Osteocyte (in vitro differentiated cells): ENCODE measurements around the gene NPTX1. TPM values are rescaled to one million over a fixed set of nuclear protein-coding genes. Genes with fewer than 3 reads are reported as not detected.

Source experiments
- DNase-seq: peaks from one replicate; pipeline ENCODE4 v3.0.0; 2021; ENCODE audit warnings: mixed read lengths; ENCODE audit not compliant: unreplicated experiment; ENCODE audit errors: extremely low spot score
- H3K27ac Mint-ChIP-seq: one replicate; pipeline ENCODE4 v1.8.0; 2021; ENCODE audit warnings: mild to moderate bottlenecking, mixed read lengths; ENCODE audit not compliant: unreplicated experiment
- H3K27me3 Mint-ChIP-seq: one replicate; pipeline ENCODE4 v1.8.0; 2021; ENCODE audit warnings: mixed read lengths; ENCODE audit not compliant: unreplicated experiment
- H3K36me3 Mint-ChIP-seq: one replicate; pipeline ENCODE4 v1.8.0; 2021; ENCODE audit warnings: mixed read lengths; ENCODE audit not compliant: unreplicated experiment
- H3K4me1 Mint-ChIP-seq: one replicate; pipeline ENCODE4 v1.8.0; 2021; ENCODE audit warnings: mixed read lengths; ENCODE audit not compliant: unreplicated experiment
- H3K4me3 Mint-ChIP-seq: one replicate; pipeline ENCODE4 v1.8.0; 2021; ENCODE audit warnings: mild to moderate bottlenecking, moderate library complexity, mixed read lengths; ENCODE audit not compliant: unreplicated experiment
- H3K9me3 Mint-ChIP-seq: one replicate; pipeline ENCODE4 v1.8.0; 2021; ENCODE audit warnings: mixed read lengths; ENCODE audit not compliant: unreplicated experiment
- total RNA-seq: library from RNA; stranded (reverse); gene quantifications from 2 replicates; pipeline ENCODE4 v1.2.1, GENCODE V29; 2021
- TF ChIP-seq, protein P1 (sequence below): fragments of 200-600 bp; sonication (generic); IDR thresholded peaks from 2 replicates; pipeline ENCODE4 v1.5.0; 2021; ENCODE audit warnings: antibody characterized with exemption, mild to moderate bottlenecking, moderate library complexity

The NPTX1 gene
- total RNA-seq, 1 donor from 2014 or later = 2.8 TPM

DNA sequence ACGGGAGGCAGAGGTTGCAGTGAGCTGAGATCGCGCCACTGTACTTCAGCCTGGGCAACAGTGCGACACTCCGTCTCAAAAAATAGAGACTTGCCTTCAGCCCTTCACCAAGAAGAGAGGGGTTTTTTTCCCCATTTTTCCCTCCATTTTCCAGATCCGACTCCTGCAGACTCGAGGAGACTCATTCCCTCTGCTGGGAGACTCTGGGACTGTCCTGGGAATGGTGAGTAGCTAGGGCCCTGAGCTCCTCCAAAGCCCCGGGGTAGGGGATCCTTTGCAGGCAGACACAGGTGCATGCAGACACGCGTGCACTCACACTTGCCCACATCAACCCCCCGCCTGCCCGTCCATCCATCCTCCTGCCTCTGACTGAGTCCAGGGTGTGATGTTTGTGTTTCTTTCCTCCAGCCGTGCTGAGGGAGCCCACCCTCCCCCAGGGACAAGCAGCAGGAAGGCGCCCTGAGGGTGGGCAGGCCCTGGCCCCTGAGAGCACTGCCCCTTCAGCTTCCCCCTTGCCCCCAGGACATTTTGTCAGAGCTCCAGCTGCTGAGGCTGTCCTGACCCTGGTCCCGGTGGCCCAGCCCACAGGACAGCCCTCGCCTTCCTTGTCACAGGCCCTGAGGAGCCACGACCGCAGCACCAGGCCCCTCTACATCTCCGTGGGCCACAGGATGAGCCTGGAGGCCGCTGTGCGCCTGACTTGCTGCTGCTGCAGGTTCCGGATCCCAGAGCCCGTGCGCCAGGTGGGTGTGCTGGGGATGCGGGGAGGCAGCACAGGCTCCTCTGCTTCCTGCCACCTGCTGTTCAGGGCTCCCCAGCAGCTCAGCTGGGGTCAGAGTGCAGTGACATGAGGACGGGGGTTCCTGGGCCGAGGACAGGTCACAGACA is 51.3 kb downstream of the NPTX1 start:
- Mint-ChIP-seq H3K27me3 (no peaks in the 10 kb centered on the region), H3K4me1 (peaks cover 4% of the 10 kb centered on the region), H3K36me3 (peaks cover under 1% of the 10 kb centered on the region), H3K9me3 (no peaks in the 10 kb centered on the region), H3K27ac (no peak overlapping the region), H3K4me3 (no peak overlapping the region)
- TF ChIP-seq, protein P1, sequence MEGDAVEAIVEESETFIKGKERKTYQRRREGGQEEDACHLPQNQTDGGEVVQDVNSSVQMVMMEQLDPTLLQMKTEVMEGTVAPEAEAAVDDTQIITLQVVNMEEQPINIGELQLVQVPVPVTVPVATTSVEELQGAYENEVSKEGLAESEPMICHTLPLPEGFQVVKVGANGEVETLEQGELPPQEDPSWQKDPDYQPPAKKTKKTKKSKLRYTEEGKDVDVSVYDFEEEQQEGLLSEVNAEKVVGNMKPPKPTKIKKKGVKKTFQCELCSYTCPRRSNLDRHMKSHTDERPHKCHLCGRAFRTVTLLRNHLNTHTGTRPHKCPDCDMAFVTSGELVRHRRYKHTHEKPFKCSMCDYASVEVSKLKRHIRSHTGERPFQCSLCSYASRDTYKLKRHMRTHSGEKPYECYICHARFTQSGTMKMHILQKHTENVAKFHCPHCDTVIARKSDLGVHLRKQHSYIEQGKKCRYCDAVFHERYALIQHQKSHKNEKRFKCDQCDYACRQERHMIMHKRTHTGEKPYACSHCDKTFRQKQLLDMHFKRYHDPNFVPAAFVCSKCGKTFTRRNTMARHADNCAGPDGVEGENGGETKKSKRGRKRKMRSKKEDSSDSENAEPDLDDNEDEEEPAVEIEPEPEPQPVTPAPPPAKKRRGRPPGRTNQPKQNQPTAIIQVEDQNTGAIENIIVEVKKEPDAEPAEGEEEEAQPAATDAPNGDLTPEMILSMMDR = peak; percentile 5
- DNase-seq = no peak

- DNase-seq = no peak
- Mint-ChIP-seq H3K9me3 (no peaks in the 10 kb centered on the region), H3K36me3 (peaks cover 9% of the 10 kb centered on the region), H3K4me1 (peaks cover 4% of the 10 kb centered on the region), H3K27ac (no peak overlapping the region), H3K27me3 (no peaks in the 10 kb centered on the region), H3K4me3 (no peak overlapping the region)
- TF ChIP-seq, protein P1 = no peak
These were observed 52.1 kb downstream of the NPTX1 start for GRCh38 chr17:80424261-80424660.

DNA sequence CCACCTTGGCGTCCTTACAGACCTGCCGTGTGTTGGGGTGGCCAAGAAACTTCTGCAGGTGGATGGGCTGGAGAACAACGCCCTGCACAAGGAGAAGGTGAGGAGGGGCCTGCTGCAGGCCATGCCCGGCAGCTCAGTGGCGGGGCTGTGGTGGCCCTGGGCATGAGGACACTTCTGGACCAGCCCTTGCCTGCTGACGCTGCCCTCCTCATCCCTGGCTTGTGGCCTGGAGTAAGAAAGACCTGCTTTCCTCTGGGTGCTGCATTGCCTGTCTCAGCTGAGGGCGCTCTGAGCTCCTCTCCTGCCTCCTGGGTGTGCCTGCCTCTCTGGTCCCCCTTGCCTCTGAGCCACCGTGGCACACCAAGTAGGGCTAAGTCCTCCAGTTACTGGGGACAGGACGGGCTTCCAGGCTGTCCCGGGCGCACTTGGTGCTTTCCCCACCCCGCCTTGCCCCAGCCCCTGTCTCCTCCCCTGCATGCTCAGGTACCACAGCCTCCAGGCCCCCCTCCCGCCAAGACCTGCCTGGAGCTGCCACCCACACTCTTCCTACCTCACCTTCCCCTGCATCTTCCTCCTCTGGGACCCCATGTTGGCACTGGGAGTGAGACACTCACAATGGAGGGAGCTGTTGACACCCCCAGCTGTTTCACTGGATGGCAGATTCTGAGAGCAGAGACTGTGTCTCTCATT is 52.7 kb downstream of the NPTX1 start:
- Mint-ChIP-seq H3K4me3 (no peak overlapping the region), H3K27me3 (no peaks in the 10 kb centered on the region), H3K4me1 (peaks cover 4% of the 10 kb centered on the region), H3K9me3 (no peaks in the 10 kb centered on the region), H3K27ac (no peak overlapping the region), H3K36me3 (peaks cover 9% of the 10 kb centered on the region)
- DNase-seq = no peak
- TF ChIP-seq, protein P1 = no peak

- Mint-ChIP-seq H3K4me3 (no peak overlapping the region), H3K27me3 (no peaks in the 10 kb centered on the region), H3K27ac (no peak overlapping the region), H3K36me3 (peaks cover 11% of the 10 kb centered on the region), H3K4me1 (peaks cover 4% of the 10 kb centered on the region), H3K9me3 (no peaks in the 10 kb centered on the region)
- DNase-seq = no peak
- TF ChIP-seq, protein P1 = no peak
These were observed 53.4 kb downstream of the NPTX1 start for GRCh38 chr17:80422981-80423380.

DNA sequence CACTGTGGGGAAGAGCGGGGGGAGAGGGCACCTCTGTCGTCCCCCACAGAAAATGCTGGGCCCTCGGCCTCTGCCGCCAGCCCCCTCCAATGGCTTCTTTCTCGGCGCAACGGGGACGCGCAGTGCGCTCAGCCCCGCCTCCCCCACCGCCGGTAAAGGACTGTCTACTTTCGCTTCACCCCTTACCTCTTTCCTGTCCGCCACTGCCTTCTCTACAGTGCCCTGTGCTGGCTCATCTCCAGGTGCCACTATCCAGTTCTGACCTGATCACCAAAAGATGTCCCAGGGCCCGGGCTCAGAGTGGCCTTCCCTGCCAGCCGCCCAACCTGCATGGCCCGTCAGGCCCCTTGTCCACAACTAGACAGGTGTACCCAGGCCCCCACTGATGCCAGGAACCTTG is 54.1 kb downstream of the NPTX1 start:
- no peaks in the 10 kb centered on the region for H3K27me3 Mint-ChIP-seq
- DNase-seq = no peak
- H3K36me3 Mint-ChIP-seq = peaks cover 13% of the 10 kb centered on the region
- H3K4me3 Mint-ChIP-seq = no peak overlapping the region
- H3K9me3 Mint-ChIP-seq = no peaks in the 10 kb centered on the region
- TF ChIP-seq, protein P1 = no peak
- peaks cover 4% of the 10 kb centered on the region for H3K4me1 Mint-ChIP-seq
- no peak overlapping the region for H3K27ac Mint-ChIP-seq
